ENCODE measurements around the gene IGFN1.

DNA sequence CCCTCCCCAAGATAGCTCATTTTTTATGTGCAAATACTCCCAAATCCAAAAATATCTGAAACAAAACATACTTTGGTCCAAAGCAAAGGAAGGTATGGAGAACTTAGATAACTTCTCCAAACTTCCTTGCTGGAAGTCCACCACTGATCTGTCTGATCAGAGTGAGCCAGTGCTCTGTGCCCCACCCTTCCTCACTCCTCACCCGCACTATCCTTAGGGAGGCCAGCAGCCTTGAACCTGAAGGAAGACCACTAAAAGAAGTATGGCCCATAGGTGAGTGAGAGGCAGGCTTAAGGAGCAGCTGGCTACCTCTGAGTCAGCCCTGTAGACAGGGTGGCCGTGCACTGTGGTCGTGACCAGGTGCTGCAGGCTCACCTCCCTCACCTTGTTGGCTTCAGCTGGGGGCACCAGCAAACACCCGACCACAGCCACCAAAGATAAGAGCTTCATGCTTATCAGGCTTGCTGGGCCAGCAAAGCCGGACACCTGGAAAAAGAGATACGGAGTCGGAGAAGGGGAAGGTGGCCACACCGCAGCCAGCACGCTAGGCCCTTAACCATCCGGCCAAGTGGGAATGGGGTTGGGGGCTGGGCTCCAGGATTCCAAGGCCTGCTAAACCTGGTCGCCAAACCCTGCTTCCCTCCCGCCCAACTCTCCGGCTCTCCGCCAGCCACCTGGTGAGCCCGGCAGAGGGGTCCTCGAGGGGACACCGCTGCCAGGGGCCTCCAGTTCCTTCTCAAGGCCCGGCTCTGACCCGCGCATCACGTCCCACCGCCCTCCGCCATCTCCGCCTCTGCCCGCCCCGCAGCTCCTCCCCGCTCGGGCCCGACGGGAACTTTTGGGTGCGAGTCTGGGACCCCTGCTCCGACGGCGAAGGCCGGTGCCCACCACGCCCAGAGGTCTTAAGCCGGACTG is 36.9 kb upstream of the IGFN1 start:
- TF ChIP-seq, protein P1, sequence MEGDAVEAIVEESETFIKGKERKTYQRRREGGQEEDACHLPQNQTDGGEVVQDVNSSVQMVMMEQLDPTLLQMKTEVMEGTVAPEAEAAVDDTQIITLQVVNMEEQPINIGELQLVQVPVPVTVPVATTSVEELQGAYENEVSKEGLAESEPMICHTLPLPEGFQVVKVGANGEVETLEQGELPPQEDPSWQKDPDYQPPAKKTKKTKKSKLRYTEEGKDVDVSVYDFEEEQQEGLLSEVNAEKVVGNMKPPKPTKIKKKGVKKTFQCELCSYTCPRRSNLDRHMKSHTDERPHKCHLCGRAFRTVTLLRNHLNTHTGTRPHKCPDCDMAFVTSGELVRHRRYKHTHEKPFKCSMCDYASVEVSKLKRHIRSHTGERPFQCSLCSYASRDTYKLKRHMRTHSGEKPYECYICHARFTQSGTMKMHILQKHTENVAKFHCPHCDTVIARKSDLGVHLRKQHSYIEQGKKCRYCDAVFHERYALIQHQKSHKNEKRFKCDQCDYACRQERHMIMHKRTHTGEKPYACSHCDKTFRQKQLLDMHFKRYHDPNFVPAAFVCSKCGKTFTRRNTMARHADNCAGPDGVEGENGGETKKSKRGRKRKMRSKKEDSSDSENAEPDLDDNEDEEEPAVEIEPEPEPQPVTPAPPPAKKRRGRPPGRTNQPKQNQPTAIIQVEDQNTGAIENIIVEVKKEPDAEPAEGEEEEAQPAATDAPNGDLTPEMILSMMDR (conservative IDR thresholded peaks at IDR 0.05; ENCODE audit: low read depth in 2 of 2) = no peak
- TF ChIP-seq EZH2 (IDR thresholded peaks at IDR 0.05; ENCODE audit: low read depth, unreplicated experiment) (no peak), POLR2AphosphoS5 (IDR thresholded peaks at IDR 0.05; ENCODE audit: low read depth) (no peak), CREB1 (CRISPR knock-in tag; IDR thresholded peaks at IDR 0.05; ENCODE audit: low read depth) (no peak), STAT1 (IDR thresholded peaks at IDR 0.05; ENCODE audit: unreplicated experiment) (no peak), ZNF331 (CRISPR knock-in tag; IDR thresholded peaks at IDR 0.05; ENCODE audit: low read depth) (no peak), EZH2phosphoT487 (IDR thresholded peaks at IDR 0.05; ENCODE audit: unreplicated experiment) (no peak)
- TF ChIP-seq, protein P2, sequence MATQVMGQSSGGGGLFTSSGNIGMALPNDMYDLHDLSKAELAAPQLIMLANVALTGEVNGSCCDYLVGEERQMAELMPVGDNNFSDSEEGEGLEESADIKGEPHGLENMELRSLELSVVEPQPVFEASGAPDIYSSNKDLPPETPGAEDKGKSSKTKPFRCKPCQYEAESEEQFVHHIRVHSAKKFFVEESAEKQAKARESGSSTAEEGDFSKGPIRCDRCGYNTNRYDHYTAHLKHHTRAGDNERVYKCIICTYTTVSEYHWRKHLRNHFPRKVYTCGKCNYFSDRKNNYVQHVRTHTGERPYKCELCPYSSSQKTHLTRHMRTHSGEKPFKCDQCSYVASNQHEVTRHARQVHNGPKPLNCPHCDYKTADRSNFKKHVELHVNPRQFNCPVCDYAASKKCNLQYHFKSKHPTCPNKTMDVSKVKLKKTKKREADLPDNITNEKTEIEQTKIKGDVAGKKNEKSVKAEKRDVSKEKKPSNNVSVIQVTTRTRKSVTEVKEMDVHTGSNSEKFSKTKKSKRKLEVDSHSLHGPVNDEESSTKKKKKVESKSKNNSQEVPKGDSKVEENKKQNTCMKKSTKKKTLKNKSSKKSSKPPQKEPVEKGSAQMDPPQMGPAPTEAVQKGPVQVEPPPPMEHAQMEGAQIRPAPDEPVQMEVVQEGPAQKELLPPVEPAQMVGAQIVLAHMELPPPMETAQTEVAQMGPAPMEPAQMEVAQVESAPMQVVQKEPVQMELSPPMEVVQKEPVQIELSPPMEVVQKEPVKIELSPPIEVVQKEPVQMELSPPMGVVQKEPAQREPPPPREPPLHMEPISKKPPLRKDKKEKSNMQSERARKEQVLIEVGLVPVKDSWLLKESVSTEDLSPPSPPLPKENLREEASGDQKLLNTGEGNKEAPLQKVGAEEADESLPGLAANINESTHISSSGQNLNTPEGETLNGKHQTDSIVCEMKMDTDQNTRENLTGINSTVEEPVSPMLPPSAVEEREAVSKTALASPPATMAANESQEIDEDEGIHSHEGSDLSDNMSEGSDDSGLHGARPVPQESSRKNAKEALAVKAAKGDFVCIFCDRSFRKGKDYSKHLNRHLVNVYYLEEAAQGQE (IDR thresholded peaks at IDR 0.05; ENCODE audit: unreplicated experiment) = no peak
- TF ChIP-seq, protein P3, sequence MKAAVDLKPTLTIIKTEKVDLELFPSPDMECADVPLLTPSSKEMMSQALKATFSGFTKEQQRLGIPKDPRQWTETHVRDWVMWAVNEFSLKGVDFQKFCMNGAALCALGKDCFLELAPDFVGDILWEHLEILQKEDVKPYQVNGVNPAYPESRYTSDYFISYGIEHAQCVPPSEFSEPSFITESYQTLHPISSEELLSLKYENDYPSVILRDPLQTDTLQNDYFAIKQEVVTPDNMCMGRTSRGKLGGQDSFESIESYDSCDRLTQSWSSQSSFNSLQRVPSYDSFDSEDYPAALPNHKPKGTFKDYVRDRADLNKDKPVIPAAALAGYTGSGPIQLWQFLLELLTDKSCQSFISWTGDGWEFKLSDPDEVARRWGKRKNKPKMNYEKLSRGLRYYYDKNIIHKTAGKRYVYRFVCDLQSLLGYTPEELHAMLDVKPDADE (IDR thresholded peaks at IDR 0.05) = no peak
